Endothelial cell of hepatic sinusoid (primary cell): Measurements from ENCODE around the gene FLAD1.

ENCODE experiments used
- in situ Hi-C: cut with HindIII; loops from 2 replicates; pipeline ENCODE4 v1.10.0; 2017; ENCODE audit warnings: low sequenced_read_pairs

Gene FLAD1

GRCh38 chr1:154982897-154983648, at the start of gene FLAD1:
FLAD1 (plus strand) TSS chr1:154983344; CDS start chr1:154983695, 351 bp downstream.
- in situ Hi-C loops, result no loop called here

GRCh38 chr1:154934358-154934948, 48.7 kb upstream of the FLAD1 start:
- in situ Hi-C loops, result no loop called here

GRCh38 chr1:154935749-154936554, 47.2 kb upstream of the FLAD1 start:
- in situ Hi-C loops, result no loop called here

- in situ Hi-C loops, result no loop called here
Observed at GRCh38 chr1:154936555-154937084, 46.5 kb upstream of the FLAD1 start, which contains the start of gene PMVK. PMVK (minus strand) TSS chr1:154936719; CDS start chr1:154936685, 34 bp downstream.

GRCh38 chr1:154937085-154937987, 45.8 kb upstream of the FLAD1 start:
- in situ Hi-C loops, result no loop called here

GRCh38 chr1:154937988-154938386, 45.2 kb upstream of the FLAD1 start:
- in situ Hi-C loops, result no loop called here

GRCh38 chr1:154938604-154939399, 44.3 kb upstream of the FLAD1 start:
- in situ Hi-C loops, result no loop called here

- in situ Hi-C loops, result no loop called here
Observed at GRCh38 chr1:154940213-154940560, 43.0 kb upstream of the FLAD1 start.

GRCh38 chr1:154940651-154941194, 42.4 kb upstream of the FLAD1 start:
- in situ Hi-C loops, result no loop called here

GRCh38 chr1:154941333-154942013, 41.7 kb upstream of the FLAD1 start:
- in situ Hi-C loops, result no loop called here

GRCh38 chr1:154943649-154944400, 39.3 kb upstream of the FLAD1 start:
- in situ Hi-C loops, result no loop called here

- in situ Hi-C loops, result no loop called here
Observed at GRCh38 chr1:154944401-154945159, 38.6 kb upstream of the FLAD1 start.

- in situ Hi-C loops, result no loop called here
Observed at GRCh38 chr1:154945160-154945961, 37.8 kb upstream of the FLAD1 start.

GRCh38 chr1:154945962-154946850, 36.9 kb upstream of the FLAD1 start:
- in situ Hi-C loops, result no loop called here

GRCh38 chr1:154948079-154948478, 35.1 kb upstream of the FLAD1 start:
- in situ Hi-C loops, result no loop called here
